Left hindlimb (tissue), 1 donor: ENCODE measurements around the gene DAPK2.

ENCODE experiments used
- DNase-seq: peaks from one replicate; pipeline ENCODE4 v3.0.0-alpha.2; 2018

DAPK2 gene

GRCh38 chr15:64019764-64020163 lies 26.5 kb downstream of the DAPK2 start:
- no peak for DNase-seq

DNA sequence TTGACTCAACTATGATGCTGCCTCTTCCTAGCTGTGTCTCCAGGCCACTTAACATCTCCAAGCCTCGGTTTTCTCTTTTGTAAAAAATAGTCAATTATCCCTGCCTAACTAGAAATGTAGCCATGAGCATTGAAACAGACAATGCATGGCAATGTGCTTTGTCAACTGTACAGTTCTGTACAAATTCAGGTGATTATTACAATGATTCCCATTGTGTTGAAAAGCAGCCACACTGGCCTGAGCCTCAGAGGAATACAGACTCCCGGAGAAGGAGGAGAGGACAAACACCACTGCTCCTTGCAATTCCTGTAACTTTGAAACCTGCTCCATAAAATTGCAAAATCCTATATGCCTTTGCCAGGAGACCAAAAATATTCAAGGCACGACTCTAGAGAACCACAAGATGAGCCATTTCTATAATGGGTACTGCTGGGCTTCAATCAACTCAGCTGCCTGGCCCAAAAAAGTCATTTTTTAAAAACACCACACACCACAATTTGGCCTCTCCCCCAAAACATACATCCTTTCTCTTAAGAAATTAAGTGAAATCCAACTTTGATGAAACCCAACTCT lies 28.6 kb downstream of the DAPK2 start:
- DNase-seq: no peak

GRCh38 chr15:64017082-64017588 lies 29.1 kb downstream of the DAPK2 start:
- DNase-seq: no peak

DNA sequence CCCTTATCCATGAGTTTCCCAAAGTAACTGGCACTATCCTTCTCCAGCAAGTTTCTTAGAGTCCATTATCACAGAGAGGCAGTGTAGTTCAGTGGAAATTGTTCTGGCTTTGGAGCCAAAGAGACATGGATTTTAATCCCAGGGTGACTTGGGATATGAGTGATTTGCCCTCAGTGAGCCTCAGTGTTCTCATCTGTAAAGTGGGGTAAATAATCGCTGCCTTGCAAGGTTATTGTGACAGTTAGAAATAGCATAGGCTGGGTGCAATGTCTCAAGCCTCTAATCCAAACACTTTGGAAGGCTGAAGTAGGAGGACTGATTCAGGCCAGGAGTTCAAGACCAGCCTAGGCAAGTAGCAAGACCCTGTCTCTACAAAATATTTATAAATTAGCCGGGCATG lies 30.0 kb downstream of the DAPK2 start:
- DNase-seq: no peak

GRCh38 chr15:64014995-64015394 lies 31.3 kb downstream of the DAPK2 start:
- DNase-seq: no peak

- DNase-seq: no peak
Observed at GRCh38 chr15:64013179-64014062, 32.9 kb downstream of the DAPK2 start.

DNA sequence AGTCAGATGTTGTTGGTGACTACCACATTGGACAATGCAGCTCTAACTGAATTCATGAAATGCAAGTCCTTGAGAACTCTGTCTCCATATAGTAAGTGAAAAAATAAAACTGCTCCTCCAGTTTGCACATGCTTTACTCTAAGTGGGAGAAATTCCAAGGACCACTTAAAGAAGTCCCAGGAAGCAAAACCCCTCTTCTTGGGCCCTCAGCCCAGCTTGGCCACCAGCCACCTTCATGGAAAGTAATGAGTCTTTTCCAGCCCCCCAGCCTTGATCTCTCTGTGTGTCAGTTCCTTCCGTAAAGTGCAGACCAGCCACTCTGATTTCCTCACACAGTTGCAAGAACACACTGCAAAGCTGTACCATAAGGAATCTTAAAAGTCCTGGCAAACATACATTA lies 34.5 kb downstream of the DAPK2 start:
- no peak for DNase-seq

DNA sequence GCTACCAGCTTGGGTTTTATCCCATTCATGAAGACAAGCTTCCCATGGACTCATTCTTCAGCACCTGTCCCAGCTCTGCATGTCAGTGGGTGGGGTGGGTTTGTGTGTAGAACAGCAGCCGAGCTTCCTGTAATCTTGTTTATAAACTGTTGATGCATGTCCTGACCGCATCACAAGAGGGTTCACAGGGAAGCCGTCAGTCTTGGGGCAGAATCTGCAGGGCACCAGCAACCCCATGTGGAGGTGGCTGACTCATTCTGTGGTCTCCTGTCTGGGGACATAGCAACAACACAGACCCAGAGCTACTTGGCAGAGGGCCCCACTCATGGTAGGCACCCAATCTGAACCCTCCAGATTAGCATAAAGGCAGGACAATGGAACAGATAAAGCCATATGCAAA lies 35.6 kb downstream of the DAPK2 start:
- peak; percentile 41 for DNase-seq

DNA sequence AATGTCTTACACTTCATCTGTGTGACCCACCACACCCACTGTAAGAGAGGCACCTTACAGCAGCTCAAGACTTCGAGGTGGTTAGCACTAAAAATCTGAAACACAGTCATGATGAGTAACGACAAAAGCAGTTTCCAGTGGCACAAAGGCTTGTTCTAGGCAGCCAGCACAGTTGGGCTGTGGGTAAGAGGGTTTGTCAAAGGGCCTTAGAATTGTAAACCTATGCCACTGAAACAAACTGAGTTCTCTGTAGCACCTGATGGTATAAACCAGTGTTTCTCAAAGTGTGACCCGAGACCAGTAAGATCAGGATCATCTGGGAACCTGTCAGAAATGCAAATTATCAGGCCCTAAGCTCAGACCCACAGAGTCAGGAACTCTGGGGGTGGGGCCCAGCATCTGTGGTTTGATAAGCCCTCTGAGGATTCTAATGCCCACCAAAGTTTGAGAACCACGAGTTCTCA lies 36.5 kb downstream of the DAPK2 start:
- no peak for DNase-seq

DNA sequence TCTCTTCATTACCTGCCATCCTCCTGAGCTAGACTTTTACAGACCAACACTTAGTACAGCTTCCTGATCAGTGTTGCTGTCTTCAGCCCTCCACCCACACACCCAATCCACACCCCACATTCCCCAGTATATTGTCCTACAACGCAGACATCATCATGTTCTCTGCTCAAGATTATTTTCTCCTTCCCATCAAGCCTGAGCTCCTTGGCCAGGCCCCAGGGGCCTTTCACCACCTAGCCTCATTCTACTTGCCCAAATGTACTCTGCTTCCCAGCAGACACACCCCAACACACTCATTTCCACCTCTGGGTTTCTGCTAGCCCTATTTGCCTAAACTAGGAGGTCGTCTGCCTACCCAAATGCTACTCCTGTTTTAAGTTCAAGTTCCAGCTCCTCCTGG lies 37.0 kb downstream of the DAPK2 start:
- DNase-seq: no peak

- no peak for DNase-seq
Observed at GRCh38 chr15:64008177-64008576, 38.1 kb downstream of the DAPK2 start.

- no peak for DNase-seq
Observed at GRCh38 chr15:64006642-64007041, 39.6 kb downstream of the DAPK2 start.

DNA sequence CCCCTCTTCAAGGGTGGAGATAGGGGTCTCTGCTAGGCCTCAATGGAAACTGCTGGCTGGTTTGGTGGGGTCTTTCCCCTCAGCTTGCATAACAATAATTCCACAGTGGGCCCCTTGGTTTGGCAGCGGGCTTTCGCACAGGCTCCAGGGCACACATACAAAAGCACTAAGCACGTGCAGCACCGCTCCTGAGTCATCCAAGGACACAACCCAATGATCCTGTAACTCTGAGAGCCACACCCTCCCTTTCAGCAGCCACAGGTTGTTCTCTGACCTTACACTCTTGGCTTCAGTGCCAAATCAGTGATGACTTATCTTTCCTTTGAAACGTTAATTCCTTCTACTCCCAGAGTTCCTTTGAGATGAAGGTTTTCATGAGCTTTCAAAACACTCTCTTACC lies 41.7 kb downstream of the DAPK2 start:
- DNase-seq: no peak

- no peak for DNase-seq
Observed at GRCh38 chr15:64004056-64004455, 42.2 kb downstream of the DAPK2 start.

GRCh38 chr15:64003182-64003581 lies 43.1 kb downstream of the DAPK2 start:
- DNase-seq: no peak

- DNase-seq: no peak
Observed at GRCh38 chr15:64001148-64001547, 45.1 kb downstream of the DAPK2 start.

DNA sequence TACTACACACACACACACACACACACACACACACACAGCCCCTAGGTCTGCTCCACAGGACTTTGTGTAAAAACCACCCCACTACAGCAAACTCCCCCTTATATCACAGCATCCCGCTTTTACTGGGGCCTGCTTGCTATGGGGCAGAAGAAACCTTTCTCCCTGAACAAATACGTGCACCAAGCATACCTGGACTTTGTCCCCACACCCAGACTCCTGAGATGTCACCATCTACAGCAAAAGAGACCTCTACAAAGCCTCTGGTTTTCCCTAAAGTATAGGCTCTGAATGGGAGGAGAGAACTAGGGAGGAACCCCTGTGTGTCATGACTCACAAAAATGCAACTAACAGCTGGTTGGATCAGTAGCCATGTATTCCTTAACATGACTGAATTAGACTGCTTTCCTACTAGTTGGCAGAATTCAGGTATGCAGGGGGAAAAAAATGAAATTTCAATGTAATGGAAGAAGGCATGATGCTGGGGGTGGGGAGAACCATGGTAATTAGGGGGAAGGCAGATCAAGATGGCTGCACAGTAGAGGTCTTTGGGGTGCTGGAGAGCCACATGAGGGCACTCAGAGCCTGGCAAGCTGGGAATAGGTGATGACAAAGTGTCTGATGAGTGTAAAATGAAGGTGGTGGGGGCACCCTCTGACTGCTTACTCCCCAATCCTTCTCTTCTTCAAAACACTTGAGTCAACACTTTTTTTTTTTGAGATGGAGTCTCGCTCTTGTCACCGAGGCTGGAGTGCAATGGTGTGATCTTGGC lies 45.9 kb downstream of the DAPK2 start:
- DNase-seq: no peak

- no peak for DNase-seq
Observed at GRCh38 chr15:63999177-63999576, 47.1 kb downstream of the DAPK2 start.

GRCh38 chr15:63998489-63998888 lies 47.8 kb downstream of the DAPK2 start:
- DNase-seq: no peak

DNA sequence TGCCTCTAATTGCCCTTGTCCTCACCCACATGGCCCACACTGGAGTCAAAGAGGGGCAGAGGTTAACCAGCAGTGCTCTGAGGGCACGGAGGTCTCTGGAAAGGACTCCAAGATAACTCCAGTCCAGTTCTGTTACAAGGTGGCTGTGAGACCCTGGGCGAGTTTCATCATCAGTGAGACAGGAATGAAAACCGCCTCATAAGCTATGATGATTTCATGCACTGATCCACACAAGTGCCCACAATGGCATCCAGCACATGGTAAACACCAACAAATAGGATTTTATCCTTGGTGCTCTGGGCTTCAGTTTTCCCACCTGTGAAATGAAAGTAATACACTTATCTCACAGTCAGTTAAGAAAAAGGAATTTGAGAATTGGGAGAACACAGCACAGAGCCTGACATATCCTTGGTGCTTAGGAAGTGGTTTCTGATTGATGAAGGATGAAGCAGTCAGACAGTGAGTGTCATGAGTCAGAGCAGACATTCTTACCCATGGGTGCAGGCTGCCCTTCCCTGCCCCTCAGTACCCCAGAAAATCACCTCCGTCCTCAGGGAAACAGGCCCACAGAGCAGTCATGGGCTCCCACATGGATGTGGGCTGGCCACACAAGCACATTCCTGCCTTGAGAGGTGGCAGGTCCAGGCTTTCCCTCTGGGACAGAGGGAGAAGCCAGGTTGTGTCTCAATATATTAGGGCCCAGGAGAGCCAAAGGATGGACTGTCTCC lies 48.4 kb downstream of the DAPK2 start:
- DNase-seq: no peak

DNA sequence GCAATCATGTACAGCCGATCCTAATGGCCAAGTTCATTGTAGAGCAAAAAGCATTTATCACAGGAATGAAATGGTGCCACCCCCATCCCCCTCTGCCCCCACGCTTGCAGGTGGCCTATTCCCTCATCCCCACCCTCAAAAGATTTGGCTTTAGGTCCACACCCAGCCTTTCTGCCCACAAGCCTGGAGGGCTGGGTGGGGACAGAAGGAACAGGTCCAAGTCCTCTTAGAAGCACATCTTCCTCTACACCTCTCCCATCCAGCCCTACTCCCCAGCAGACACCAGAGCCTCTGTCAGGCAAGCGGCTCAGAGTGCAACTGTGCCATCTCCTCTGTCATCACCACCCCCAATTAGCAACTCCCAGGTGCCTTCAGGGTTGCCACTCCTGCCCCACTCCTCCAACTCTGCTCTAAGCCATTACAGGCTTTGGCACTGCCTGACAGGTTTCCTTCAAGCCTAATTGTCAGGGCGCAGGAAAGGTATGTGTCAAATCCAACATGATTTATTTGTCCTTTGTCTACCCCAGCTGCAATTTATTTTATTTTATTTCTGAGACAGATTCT lies 49.4 kb downstream of the DAPK2 start:
- DNase-seq: no peak

DNA sequence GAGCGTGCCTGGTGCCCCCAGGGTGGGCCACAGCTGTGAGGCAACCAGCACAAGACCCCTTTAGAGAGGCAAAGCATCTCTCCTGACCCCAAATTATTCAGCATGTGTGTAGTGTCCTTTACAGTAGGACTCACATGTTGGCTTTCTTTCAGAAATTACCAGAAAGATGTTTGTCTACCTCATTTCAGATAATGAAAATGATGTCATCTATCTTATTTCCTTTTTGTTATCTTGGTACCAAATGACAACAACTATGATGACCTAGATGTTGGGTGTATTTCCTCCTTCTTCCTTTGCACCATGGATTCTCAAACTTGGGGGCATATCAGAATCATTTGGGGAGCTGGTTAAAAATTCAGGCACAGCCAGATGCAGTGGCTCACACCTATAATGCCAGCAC lies 50.5 kb downstream of the DAPK2 start:
- no peak for DNase-seq
